HUES64 (cell line): ENCODE data around the gene HBS1L. TPM values are rescaled to one million over a fixed set of nuclear protein-coding genes. Genes with fewer than 3 reads are reported as not detected.
A peak's percentile ranks its signal among the peaks of the same experiment; 100 is the strongest.

Experiments
- H3K27ac ChIP-seq: 2 replicates; pipeline ENCODE4 v1.7.0; 2013; ENCODE audit warnings: low read depth, low read length, inconsistent platforms
- H3K27me3 ChIP-seq: 2 replicates; pipeline ENCODE4 v1.6.1; 2013; ENCODE audit warnings: mild to moderate bottlenecking, low read length; ENCODE audit not compliant: insufficient read depth
- H3K36me3 ChIP-seq: 2 replicates; pipeline ENCODE4 v1.6.1; 2013; ENCODE audit warnings: mild to moderate bottlenecking, low read length; ENCODE audit not compliant: insufficient read depth
- H3K4me1 ChIP-seq: 2 replicates; pipeline ENCODE4 v1.6.1; 2013; ENCODE audit warnings: mild to moderate bottlenecking, low read length, moderate library complexity; ENCODE audit not compliant: insufficient read depth
- H3K4me3 ChIP-seq: 2 replicates; pipeline ENCODE4 v1.5.1; 2013; ENCODE audit warnings: mild to moderate bottlenecking, low read length, moderate library complexity
- H3K9ac ChIP-seq: 2 replicates; pipeline ENCODE4 v1.6.1; 2013; ENCODE audit warnings: mild to moderate bottlenecking, low read depth, low read length
- H3K9me3 ChIP-seq: 2 replicates; pipeline ENCODE4 v1.6.1; 2013; ENCODE audit warnings: low read depth, low read length; ENCODE audit not compliant: insufficient read depth
- WGBS: fragments of 150-250, 120-280 bp; methylation state at CpG from one replicate; pipeline ENCODE4 v1.1.7; 2013; ENCODE audit warnings: missing lambda C conversion rate; 5-methylcytosine and 5-hydroxymethylcytosine counted together
- polyA plus RNA-seq, 2 experiments: library from polyadenylated mRNA; stranded (reverse); fragments of 50-300 nt; gene quantifications; one replicate each; pipeline ENCODE4 v1.2.3, GENCODE V29; 2013

Gene HBS1L
- polyA plus RNA-seq (2013, experiment 1 of 2), result 66.5 TPM
- 67.6 TPM for polyA plus RNA-seq (2013, experiment 2 of 2)

- Histone ChIP-seq H3K27me3 (no peaks in the 10 kb centered on the region), H3K4me3 (peak within 1 kb of the TSS; percentile 91), H3K9me3 (no peaks in the 10 kb centered on the region), H3K4me1 (peaks cover 10% of the 10 kb centered on the region), H3K27ac (peak within 1 kb of the TSS; percentile 90), H3K9ac (peak within 1 kb of the TSS; percentile 96), H3K36me3 (peaks cover 7% of the 10 kb centered on the region)
- 16% methylated on average over 53 of the region's 53 CpGs for WGBS
Observed at GRCh38 chr6:135054569-135055498, at the start of gene HBS1L. HBS1L (minus strand) TSS chr6:135054822; CDS start chr6:135054691, 131 bp downstream.

GRCh38 chr6:135104199-135104598, 49.6 kb upstream of the HBS1L start:
- no peaks in the 10 kb centered on the region for H3K27me3 ChIP-seq
- no peaks in the 10 kb centered on the region for H3K4me1 ChIP-seq
- 96% methylated on average over 4 of the region's 4 CpGs for WGBS
- no peak overlapping the region for H3K27ac ChIP-seq
- H3K36me3 ChIP-seq, result no peaks in the 10 kb centered on the region
- H3K9me3 ChIP-seq, result no peaks in the 10 kb centered on the region
- no peak overlapping the region for H3K9ac ChIP-seq
- H3K4me3 ChIP-seq, result no peak overlapping the region

- Histone ChIP-seq H3K4me1 (no peaks in the 10 kb centered on the region), H3K9ac (no peak overlapping the region), H3K27ac (no peak overlapping the region), H3K4me3 (no peak overlapping the region), H3K9me3 (no peaks in the 10 kb centered on the region), H3K36me3 (no peaks in the 10 kb centered on the region), H3K27me3 (no peaks in the 10 kb centered on the region)
Observed at GRCh38 chr6:135102191-135102590, 47.6 kb upstream of the HBS1L start.

GRCh38 chr6:135097172-135097571, 42.5 kb upstream of the HBS1L start:
- Histone ChIP-seq H3K36me3 (no peaks in the 10 kb centered on the region), H3K4me1 (no peaks in the 10 kb centered on the region), H3K27me3 (no peaks in the 10 kb centered on the region), H3K4me3 (no peak overlapping the region), H3K27ac (no peak overlapping the region), H3K9me3 (no peaks in the 10 kb centered on the region), H3K9ac (no peak overlapping the region)
- 97% methylated on average over 5 of the region's 5 CpGs for WGBS

GRCh38 chr6:135096403-135097130, 41.9 kb upstream of the HBS1L start:
- no peaks in the 10 kb centered on the region for H3K27me3 ChIP-seq
- no peak overlapping the region for H3K27ac ChIP-seq
- WGBS, result 100% methylated on average over 1 of the region's 3 CpGs
- H3K9me3 ChIP-seq, result no peaks in the 10 kb centered on the region
- H3K4me1 ChIP-seq, result no peaks in the 10 kb centered on the region
- H3K9ac ChIP-seq, result no peak overlapping the region
- H3K4me3 ChIP-seq, result no peak overlapping the region
- H3K36me3 ChIP-seq, result no peaks in the 10 kb centered on the region

- WGBS, result 100% methylated on average over 1 of the region's 3 CpGs
- Histone ChIP-seq H3K27me3 (no peaks in the 10 kb centered on the region), H3K9me3 (no peaks in the 10 kb centered on the region), H3K4me3 (no peak overlapping the region), H3K36me3 (no peaks in the 10 kb centered on the region), H3K4me1 (no peaks in the 10 kb centered on the region), H3K27ac (no peak overlapping the region), H3K9ac (no peak overlapping the region)
Observed at GRCh38 chr6:135095716-135096115, 41.1 kb upstream of the HBS1L start.

- Histone ChIP-seq H3K4me1 (no peaks in the 10 kb centered on the region), H3K9ac (no peak overlapping the region), H3K4me3 (no peak overlapping the region), H3K27ac (no peak overlapping the region), H3K27me3 (no peaks in the 10 kb centered on the region), H3K36me3 (no peaks in the 10 kb centered on the region), H3K9me3 (no peaks in the 10 kb centered on the region)
- WGBS, result 100% methylated on average over 1 of the region's 1 CpG
Observed at GRCh38 chr6:135094403-135094821, 39.8 kb upstream of the HBS1L start.

GRCh38 chr6:135093578-135093977, 39.0 kb upstream of the HBS1L start:
- H3K27me3 ChIP-seq, result no peaks in the 10 kb centered on the region
- H3K4me3 ChIP-seq, result no peak overlapping the region
- WGBS, result 89% methylated on average over 4 of the region's 5 CpGs
- no peaks in the 10 kb centered on the region for H3K4me1 ChIP-seq
- no peak overlapping the region for H3K27ac ChIP-seq
- H3K9me3 ChIP-seq, result no peaks in the 10 kb centered on the region
- H3K36me3 ChIP-seq, result no peaks in the 10 kb centered on the region
- no peak overlapping the region for H3K9ac ChIP-seq

- no peak overlapping the region for H3K27ac ChIP-seq
- H3K36me3 ChIP-seq, result no peaks in the 10 kb centered on the region
- 93% methylated on average over 3 of the region's 3 CpGs for WGBS
Observed at GRCh38 chr6:135092724-135093123, 38.1 kb upstream of the HBS1L start.

GRCh38 chr6:135090819-135091218, 36.2 kb upstream of the HBS1L start:
- no peak overlapping the region for H3K4me3 ChIP-seq
- H3K27me3 ChIP-seq, result no peaks in the 10 kb centered on the region
- no peak overlapping the region for H3K27ac ChIP-seq
- H3K36me3 ChIP-seq, result no peaks in the 10 kb centered on the region
- no peaks in the 10 kb centered on the region for H3K9me3 ChIP-seq
- 86% methylated on average over 2 of the region's 2 CpGs for WGBS
- H3K9ac ChIP-seq, result no peak overlapping the region
- H3K4me1 ChIP-seq, result no peaks in the 10 kb centered on the region

More at GRCh38 chr6:135092724-135093123, 38.1 kb upstream of the HBS1L start:
- H3K4me3 ChIP-seq, result no peak overlapping the region
- no peaks in the 10 kb centered on the region for H3K4me1 ChIP-seq
- H3K9ac ChIP-seq, result no peak overlapping the region
- H3K27me3 ChIP-seq, result no peaks in the 10 kb centered on the region
- no peaks in the 10 kb centered on the region for H3K9me3 ChIP-seq

- 97% methylated on average over 3 of the region's 4 CpGs for WGBS
- H3K9me3 ChIP-seq, result no peaks in the 10 kb centered on the region
- no peak overlapping the region for H3K27ac ChIP-seq
- no peaks in the 10 kb centered on the region for H3K4me1 ChIP-seq
- no peak overlapping the region for H3K9ac ChIP-seq
- H3K36me3 ChIP-seq, result no peaks in the 10 kb centered on the region
- no peak overlapping the region for H3K4me3 ChIP-seq
- no peaks in the 10 kb centered on the region for H3K27me3 ChIP-seq
Observed at GRCh38 chr6:135089901-135090300, 35.3 kb upstream of the HBS1L start.
